VCaP (cell line): Measurements from ENCODE around the gene USP12.

ENCODE experiments used
- H3K27ac ChIP-seq: fragments of 450-650 bp; 2 replicates; pipeline ENCODE4 v1.5.1; 2017
- CTCF ChIP-seq: fragments of 450-650 bp; conservative IDR thresholded peaks from 2 replicates; pipeline ENCODE4 v1.5.1; 2017; ENCODE audit warnings: mild to moderate bottlenecking, moderate library complexity

USP12 gene

GRCh38 chr13:27132538-27132937, 39.1 kb downstream of the USP12 start:
- no peak for TF ChIP-seq CTCF
- no peak overlapping the region for H3K27ac ChIP-seq

- TF ChIP-seq CTCF: no peak
- no peak overlapping the region for H3K27ac ChIP-seq
Measured at GRCh38 chr13:27131906-27132305, 39.7 kb downstream of the USP12 start.

GRCh38 chr13:27130979-27131623, 40.5 kb downstream of the USP12 start:
- no peak overlapping the region for H3K27ac ChIP-seq
- no peak for TF ChIP-seq CTCF

GRCh38 chr13:27130223-27130978, 41.2 kb downstream of the USP12 start:
- no peak overlapping the region for H3K27ac ChIP-seq
- no peak for TF ChIP-seq CTCF

- no peak for TF ChIP-seq CTCF
- no peak overlapping the region for H3K27ac ChIP-seq
Measured at GRCh38 chr13:27128825-27129627, 42.6 kb downstream of the USP12 start.

GRCh38 chr13:27126859-27127258, 44.8 kb downstream of the USP12 start:
- no peak overlapping the region for H3K27ac ChIP-seq
- TF ChIP-seq CTCF: no peak
